NCI-H1694 treated with DMSO at 0.1 percent for 48 hours (cell line): ENCODE data around the gene CHAD.
"Not testable (repeated sequence)": the region's sequence is repeated elsewhere in the genome, so short reads cannot be mapped to it uniquely, and the experiment has no call there.

Experiments
- DNase-seq: peaks from one replicate; lab custom pipeline; 2025; lab: John Stamatoyannopoulos, UW

CHAD gene

GRCh38 chr17:50426814-50427787, 41.6 kb downstream of the CHAD start:
- DNase-seq, result no peak

DNA sequence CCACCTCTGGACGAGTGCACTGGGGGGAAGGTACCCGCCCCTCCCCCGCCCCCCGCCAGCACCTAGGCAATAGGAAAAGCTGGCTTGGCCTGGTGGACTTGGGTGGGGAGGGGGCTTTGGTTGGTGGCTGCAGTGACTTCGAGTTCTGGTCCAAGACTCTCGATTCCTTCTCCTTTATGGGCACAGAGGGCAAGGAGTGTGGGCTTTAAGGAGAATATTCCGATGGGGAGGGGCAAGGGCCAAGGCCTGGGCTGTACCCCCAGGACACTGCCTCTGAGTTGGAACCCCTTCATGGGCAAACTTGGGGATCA, 42.3 kb downstream of the CHAD start:
- DNase-seq, result no peak

DNA sequence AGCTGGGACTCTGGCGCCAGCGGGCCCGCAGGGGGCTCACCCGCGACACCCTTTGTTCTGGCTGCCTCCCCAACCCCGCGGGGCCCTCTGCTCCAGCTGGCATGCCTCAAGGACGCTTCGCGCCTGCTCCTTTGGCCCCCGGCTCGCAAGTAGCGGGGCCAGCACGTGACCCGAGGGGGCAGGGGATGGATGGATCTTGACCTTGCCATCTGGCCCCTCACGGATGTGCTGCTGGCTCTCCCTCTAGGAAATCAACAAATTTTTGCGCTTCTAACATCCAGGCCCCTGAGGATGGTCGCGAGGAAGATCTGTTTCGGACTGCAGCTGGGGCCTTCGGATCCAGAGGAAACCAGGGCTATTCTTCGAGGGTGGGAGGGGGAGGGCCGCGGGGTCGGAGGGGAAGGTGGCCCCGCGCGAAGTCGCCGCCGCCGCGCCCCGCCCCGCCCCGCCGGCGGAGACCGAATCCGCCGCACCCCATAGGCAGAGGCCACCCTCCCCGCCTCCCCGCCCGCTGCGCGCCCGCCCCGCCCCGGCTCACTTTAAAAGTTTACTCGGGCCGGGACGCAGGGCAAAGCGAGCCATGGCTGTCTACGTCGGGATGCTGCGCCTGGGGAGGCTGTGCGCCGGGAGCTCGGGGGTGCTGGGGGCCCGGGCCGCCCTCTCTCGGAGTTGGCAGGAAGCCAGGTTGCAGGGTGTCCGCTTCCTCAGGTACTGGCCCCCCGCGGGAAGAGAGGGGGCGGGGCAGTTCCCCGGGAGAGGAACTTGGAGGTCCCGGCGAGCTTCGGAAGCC, 42.8 kb downstream of the CHAD start, which contains the start of gene ACSF2:
TSS of gene ACSF2 (plus strand) at position 537 of the 790 bp plus-strand sequence. CDS start at position 581, 44 bp downstream.
- no peak for DNase-seq

DNA sequence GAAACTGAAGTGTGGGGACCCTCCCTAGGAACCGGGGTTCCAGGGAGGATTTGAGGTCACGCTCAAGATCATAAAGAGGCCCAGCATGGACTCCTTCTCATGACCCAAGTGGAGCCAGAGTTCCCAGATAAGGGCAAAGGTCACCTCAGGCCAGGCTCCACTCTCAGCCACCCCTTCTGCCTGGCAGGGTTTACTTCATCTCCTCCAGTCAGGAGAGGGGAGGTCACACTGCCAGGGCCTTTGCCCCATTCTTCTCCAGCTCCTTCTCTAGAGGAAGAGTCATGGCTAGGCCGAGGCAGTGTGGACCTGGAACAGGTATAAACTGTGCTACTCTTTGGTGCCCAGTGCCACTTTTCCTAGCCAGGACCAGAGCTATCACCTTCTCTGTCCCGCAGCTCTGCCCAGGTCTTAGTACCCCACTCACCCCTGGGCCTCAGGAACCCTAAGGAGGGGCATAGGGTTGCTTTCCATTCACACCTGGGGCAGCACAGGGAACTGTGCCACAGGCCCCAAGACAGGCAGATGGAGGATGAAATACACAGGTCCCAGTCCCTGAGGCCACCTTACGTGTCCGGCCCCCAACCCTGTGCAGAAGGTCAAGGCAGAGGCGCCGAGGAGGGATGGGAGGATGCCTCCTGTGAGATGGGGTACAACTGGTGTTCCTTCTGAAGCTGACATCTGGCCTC, 43.5 kb downstream of the CHAD start:
- DNase-seq, result no peak

GRCh38 chr17:50424246-50424995, 44.3 kb downstream of the CHAD start:
- no peak for DNase-seq

DNA sequence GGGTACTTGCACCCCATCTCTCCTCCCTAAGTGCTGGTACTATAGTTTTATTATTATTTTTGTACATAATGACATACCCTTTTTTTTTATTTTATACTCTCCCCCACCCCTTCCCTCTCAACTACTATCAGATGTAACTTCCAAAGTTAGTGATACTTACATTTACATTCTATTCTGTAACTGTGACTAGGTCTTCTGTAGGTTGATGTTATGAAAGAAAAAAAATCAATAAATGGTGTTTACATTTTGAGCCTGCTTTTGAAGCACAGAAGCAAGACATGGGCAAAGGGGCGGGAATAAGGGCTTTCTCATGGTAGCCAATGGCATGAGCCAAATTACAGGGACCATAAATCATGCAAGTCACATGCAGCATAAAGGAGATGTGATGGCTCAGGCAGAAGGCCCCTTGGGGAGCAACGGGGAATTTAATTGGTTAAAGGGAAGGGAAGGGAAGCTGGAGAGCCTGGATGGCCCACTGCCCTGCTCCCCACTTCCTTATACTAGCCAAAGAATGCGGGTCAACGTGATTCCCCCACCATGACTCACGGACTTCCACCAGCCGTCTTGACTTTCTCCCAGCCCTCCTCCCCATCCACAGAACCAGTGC, 45.0 kb downstream of the CHAD start:
- no peak for DNase-seq

DNA sequence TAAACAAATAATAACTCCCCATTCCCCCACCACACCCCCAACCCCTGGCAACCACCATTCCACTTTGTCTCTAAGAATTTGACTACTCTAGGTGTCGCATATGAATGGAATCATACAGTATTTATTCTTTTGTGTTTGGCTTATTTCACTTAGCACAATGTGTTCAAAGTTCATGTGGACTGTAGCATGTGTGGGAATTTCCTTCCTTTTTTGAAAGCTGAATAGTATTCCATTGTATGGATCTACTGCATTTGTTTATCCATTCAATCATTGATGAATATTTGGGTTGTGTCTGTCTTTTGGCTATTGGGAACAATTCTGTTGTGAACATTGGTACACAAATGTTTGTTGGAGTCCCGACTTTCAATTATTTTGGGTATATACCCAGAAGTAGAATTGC, 45.9 kb downstream of the CHAD start:
- DNase-seq, result no peak

GRCh38 chr17:50421308-50422051, 47.2 kb downstream of the CHAD start:
- no peak for DNase-seq

- no peak for DNase-seq
Observed at GRCh38 chr17:50420419-50421112, 48.1 kb downstream of the CHAD start.

GRCh38 chr17:50419577-50419976, 49.1 kb downstream of the CHAD start:
- DNase-seq, result not testable (repeated sequence)

GRCh38 chr17:50414808-50415207, 53.9 kb downstream of the CHAD start:
- no peak for DNase-seq
